ENCODE results near the gene TICAM2.

- TF ChIP-seq MXI1 (IDR thresholded peaks at IDR 0.05; ENCODE audit: low read depth, low read length) (no peak), CHD4 (IDR thresholded peaks at IDR 0.05) (no peak), RUNX3 (IDR thresholded peaks at IDR 0.05; ENCODE audit: low read length) (no peak)
These were observed 23.1 kb downstream of the TICAM2 start for GRCh38 chr5:115579216-115579615.

Data from GM12878 (cell line).